ENCODE results near the gene TLE3.

- no peak for TF ChIP-seq CTCF (conservative IDR thresholded peaks at IDR 0.05 in 1 of 2, IDR thresholded peaks at IDR 0.05 in 1 of 2; ENCODE audit: low read depth in 1 of 2, low read length in 2 of 2)
- TF ChIP-seq EZH2 (IDR thresholded peaks at IDR 0.05; ENCODE audit: low read length, missing control alignments) = no peak
Measured at GRCh38 chr15:70140025-70140542, 42.4 kb upstream of the TLE3 start.

All from fibroblast of lung (primary cell).